GM21360 (cell line): Measurements from ENCODE around the gene HLA-DQA1.
"Not testable (repeated sequence)": the region's sequence is repeated elsewhere in the genome, so short reads cannot be mapped to it uniquely, and the experiment has no call there.

ENCODE experiments used
- ATAC-seq: cut with Tn5 transposase; IDR thresholded peaks from one replicate; pipeline ENCODE4 v1.9.1; 2021; ENCODE audit warnings: mild to moderate bottlenecking, moderate library complexity; ENCODE audit not compliant: unreplicated experiment

HLA-DQA1 gene

DNA sequence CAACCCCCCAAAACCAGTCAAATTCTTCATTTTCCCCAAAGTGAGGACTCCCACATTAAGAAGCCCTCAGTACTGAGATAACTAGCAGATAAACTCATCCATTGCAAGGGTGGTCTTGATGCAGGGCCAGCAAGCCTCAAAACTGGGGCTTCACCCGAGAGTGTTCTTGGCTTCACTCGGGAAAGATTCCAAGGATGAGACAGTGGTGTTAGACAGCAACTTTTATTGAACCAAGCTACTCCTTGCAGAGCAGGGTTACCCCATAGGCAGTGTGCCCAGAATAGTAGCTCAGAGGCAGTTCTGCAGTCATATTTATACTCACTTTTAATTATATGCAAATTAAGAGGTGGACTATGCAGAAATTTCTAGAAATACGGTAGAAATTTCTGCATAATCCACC, 15.8 kb upstream of the HLA-DQA1 start:
- no peak for ATAC-seq

DNA sequence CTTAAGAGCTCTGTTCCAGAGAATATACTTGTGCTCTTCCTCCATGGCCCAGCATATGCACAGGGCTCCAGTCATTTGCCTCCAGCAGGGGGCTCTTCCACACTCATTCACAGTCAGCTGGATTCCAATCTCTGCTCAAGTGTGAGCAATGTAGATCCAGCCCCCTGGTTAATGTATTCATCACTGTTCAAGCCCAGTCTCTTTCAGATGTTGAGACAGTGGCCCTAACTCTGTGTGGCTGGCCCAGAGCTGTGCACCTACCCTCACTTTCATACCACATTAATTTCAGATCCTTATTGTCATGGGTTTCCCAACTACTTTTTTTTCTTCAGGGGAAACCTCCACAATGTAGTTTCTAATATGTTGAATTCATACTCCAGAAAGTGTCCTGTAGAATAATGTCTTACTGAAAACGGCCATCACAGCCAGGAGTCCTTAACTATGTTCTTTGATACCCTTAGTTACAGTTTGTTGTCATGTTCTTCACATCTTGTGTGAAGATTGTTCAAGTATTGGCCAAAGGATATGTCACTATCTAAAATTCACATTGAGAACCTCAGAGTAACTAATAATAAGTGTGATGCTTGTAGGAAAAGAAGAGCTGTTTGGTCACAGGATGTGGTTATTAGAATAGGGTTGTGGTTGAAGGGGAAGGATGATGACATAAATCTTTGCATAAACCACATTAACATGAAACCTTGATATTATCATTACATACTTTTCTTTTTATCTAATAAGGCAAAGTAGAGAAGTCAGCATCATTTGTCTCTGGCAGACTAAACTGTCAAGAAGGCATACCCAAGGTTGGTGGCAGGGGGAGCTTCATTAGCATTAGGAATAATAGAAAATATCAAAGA, 14.4 kb upstream of the HLA-DQA1 start:
- peak; percentile 53 for ATAC-seq

DNA sequence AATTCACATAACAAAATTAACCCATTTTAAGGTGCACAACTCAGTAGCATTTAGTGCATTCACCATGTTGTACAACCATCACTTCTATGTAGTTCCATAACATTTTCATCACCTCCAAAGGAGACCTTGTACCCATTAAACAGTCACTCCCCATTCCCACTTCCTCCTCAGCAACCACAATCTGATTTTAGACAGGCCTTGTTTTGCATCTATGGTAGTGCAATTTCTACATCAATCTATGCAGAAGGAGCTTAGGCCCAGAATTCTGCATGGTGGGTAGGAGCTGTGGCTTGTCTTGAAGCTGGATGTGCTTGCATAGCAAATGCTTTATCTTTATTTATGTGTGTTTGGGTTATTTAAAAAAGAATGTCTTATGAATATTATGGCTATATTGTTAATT, 13.5 kb upstream of the HLA-DQA1 start:
- ATAC-seq: no peak

DNA sequence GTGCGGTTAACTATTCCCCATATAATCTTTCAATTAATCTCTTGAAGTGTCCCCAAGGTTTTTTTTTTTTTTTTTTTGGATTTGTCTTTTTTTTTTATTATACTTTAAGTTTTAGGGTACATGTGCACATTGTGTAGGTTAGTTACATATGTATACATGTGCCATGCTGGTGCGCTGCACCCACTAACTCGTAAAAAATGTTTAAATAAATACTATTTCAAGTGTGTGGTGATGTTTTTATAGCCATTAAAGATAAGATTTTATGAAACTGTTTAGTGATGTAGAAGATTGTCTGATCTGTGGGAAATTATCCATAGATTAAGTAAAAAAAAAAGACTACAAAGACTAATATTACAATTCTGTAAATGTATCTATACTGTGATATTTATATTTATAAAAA, 12.6 kb upstream of the HLA-DQA1 start:
- ATAC-seq: no peak

DNA sequence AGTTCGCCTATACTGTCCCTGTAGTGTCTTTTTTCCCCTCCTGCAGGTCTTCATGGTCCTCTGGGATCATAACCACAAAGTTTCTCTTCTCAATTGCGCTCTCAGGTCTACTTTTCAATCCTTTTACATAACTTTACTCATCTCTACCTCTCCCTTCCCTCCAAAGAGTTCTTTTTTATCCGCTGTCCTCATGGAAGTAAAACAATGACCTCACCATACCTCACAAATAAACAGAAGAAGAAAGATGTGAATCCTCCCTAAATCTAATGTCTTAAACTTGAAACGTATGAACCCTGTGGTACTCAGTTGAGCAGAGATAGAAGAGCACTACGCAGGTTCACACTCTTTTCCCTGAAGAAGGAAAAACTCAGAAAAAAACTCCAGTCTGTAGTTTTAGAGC, 12.1 kb upstream of the HLA-DQA1 start:
- no peak for ATAC-seq

DNA sequence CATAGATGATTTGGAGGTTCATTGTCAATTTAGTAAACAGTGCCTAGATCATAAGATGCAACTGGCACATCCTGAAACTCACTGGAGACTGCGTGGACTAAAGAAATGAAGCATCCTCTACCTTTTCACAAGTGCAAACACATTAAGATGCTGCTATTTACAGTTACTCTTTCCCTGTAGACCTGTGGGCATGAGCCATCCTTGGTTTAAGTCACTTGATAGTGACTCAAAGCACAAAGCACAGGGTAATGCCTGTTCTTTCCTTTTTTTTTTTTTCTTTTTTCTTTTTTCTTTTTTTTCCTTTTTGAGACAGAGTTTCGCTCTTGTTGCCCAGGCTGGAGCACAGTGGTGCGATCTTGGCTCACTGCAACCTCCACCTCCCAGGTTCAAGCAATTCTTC, 10.0 kb upstream of the HLA-DQA1 start:
- no peak for ATAC-seq

DNA sequence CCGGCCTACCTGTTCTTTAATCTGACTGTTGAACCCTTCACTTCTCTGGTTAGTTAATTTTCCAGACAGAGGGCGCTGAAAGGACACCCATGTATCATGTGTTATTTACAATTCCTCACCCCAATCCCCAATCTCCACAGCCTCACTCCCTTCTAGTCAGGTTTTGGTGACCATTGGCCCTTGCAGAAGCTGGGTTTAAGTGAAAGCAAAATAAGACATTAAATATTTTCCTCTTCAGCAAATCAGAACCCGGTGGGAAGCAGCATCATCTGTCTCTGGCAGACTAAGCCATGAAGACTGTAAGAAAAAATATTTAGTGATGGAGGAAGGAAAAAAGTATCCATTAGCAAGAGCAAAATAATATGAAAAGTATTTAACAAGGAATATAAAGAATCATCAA, 9.4 kb upstream of the HLA-DQA1 start:
- no peak for ATAC-seq

DNA sequence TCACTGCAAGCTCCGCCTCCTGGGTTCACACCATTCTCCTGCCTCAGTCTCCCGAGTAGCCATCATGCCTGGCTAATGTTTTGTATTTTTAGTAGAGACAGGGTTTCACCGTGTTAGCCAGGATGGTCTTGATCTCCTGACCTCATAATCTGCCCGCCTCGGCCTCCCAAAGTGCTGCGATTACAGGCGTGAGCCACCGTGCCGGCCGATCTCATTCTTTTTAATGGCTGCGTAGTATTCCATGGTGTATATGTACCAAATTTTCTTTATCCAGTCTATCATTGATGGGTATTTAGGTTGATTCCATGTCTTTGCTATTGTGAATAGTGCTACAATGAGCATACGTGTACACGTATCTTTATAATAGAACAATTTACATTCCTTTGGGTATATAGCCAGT, 7.4 kb upstream of the HLA-DQA1 start:
- not testable (repeated sequence) for ATAC-seq

DNA sequence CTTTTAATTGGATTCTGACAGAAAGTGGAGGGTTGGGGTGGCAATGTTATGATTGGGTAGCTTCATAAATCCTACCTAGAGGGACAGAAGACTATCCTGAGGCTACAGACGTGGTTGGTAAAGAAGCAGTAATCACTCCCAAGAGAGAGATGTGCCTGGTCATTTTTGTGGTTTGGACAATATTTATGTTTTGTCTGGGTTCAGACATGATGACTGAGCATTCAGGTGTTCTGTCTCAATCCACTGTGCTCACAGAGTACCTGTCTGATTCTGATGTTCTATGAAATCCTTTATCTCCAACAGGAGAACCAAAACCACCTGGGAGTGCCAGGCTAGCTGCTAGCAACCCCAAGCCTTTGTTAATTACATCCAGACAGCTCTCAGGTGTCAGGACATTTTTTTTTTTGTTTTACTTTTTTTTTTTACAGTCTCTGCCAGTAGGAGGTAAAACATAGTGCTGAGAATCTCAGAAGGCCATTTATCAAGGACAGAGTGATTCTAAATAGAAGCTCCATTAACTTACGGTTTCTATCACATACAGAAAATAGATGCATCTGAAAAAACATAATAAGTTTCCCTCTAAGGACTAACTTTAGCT, 1.6 kb upstream of the HLA-DQA1 start:
- no peak for ATAC-seq

DNA sequence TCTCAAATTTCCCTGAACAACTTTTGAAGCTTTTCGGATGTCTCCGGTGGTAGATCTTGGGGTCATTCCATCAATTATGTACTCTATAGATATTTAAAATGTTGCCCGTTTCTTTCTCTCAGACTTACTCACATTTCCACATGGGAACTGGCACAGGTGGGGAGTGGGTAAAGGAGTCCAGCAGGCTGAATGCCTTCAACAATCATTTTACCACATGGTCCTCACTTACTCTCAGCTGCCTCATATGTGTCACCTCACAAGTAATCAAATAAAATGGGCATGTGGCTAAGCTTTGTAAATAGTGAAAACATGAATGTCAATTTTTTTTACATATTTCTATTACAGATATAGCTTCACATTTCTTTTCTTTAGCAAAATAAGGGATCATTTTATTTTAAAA, 677 bp downstream of the HLA-DQA1 start:
- ATAC-seq: no peak

DNA sequence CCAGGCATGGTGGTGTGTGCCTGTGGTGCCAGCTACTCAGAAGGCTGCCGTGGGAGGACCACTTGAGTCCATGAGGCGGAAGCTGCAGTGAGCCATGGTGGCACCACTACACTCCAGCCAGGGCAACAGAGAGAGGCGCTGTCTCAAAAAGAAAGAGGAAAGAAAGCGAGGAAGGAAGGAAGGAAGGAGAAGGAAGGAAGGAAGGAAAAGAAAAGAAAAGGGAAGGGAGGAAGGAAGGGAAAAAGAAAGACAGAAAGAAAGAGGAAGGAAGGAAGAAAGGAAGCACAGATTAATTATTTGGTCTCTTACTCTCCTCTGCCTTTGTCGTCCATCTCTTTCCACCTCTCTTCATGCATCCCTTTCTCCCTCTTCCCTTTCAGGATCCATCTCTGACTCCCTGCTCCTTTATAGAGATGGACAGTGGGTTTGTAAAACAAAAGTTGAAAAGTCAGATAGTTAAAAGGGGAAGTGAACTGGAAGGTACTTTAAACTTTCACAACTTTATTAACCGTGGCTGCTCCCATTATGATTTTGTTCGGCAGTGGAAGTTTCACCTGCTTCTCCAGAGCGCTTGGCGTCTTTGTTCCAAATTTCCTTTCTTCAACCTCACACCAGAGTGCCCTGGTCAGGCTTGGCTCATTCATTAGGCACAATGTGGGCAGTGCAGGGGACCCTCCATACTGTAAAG, 1.5 kb downstream of the HLA-DQA1 start:
- no peak for ATAC-seq

DNA sequence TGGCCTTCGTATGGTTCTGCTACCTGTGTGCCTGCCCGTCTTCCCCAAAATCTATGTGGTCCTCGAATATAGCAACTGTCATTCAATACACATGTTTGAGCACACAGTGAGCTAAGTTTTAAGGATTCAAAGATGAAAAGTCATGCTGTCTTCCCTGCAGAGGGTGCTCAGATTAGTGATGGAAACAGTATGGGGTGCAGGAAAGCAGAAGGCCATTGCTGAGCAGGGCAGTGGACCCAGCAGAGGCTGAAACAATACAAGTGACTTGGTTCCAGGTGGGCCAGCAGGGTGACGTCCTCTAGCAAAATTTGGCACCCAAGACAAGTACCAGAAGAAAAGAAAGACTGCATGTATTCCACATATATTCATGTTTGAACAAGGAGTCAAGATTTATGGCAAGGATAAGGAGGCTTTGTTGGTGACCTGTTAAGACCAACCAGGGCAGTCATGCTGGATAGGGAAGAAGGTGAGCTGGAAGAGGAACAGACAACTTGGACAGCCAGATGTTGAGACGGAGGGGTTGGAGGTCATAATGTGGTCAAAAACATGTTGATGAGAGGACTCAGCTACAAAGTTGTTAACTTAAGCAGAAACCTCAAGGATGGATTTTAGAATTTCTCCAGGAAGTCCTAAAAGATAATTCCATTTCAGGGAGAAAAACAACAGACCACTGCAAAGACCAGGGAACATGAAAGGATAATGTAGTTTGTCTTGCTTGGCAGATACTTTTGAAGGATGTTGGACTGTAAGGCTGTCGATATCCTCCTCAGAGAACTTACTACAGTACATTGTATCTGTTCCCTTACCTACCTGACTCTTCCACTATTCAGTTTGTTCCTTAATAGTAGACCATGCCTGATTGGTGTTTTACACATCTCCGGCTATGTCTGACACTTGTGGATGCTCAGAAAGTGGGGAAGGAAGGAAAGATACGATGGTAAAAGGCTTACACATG, 2.5 kb downstream of the HLA-DQA1 start:
- no peak for ATAC-seq

DNA sequence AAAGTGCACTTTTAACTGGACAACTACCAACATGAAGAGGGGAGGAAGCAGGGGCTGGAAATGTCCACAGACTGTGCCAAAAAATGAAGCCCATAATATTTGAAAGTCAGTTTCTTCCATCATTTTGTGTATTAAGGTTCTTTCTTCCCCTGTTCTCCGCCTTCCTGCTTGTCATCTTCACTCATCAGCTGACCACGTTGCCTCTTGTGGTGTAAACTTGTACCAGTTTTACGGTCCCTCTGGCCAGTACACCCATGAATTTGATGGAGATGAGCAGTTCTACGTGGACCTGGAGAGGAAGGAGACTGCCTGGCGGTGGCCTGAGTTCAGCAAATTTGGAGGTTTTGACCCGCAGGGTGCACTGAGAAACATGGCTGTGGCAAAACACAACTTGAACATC, 3.9 kb downstream of the HLA-DQA1 start:
- ATAC-seq: no peak

DNA sequence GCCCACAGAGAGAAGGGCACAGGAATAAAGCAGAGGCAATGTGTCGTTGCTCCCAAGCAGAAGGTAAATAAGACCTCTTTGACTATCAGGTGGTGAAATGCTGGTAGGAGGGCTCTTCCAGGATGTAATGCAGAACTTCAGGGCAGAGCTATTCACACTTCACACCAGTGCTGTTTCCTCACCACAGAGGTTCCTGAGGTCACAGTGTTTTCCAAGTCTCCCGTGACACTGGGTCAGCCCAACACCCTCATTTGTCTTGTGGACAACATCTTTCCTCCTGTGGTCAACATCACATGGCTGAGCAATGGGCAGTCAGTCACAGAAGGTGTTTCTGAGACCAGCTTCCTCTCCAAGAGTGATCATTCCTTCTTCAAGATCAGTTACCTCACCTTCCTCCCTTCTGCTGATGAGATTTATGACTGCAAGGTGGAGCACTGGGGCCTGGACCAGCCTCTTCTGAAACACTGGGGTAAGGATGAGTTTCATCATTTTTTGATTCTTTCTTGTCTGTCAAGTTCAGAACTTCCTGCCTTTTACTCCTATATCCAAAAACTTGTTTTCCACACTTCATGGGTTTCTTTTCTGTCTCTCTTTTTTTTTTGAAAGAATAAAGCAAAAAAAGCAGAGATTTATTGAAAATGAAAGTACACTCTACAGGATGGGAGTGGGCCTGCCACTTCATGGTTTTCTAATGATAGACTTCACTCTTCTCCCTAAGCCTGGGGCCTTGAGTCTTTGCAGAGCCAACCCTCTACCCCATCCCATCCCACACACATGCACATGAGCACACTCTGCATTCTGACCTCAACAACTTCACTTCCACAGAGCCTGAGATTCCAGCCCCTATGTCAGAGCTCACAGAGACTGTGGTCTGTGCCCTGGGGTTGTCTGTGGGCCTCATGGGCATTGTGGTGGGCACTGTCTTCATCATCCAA, 4.8 kb downstream of the HLA-DQA1 start:
- ATAC-seq: not testable (repeated sequence)

DNA sequence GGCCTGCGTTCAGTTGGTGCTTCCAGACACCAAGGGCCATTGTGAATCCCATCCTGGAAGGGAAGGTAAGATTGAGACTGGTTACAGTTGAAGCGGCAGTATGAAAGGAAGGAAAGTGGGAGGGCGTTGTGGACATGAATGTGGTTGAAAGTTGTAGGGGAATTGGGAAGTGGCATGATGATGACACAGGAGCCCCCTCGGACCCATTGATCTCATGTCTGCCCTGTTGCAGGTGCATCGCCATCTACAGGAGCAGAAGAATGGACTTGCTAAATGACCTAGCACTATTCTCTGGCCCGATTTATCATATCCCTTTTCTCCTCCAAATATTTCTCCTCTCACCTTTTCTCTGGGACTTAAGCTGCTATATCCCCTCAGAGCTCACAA, 5.5 kb downstream of the HLA-DQA1 start:
- ATAC-seq: no peak

DNA sequence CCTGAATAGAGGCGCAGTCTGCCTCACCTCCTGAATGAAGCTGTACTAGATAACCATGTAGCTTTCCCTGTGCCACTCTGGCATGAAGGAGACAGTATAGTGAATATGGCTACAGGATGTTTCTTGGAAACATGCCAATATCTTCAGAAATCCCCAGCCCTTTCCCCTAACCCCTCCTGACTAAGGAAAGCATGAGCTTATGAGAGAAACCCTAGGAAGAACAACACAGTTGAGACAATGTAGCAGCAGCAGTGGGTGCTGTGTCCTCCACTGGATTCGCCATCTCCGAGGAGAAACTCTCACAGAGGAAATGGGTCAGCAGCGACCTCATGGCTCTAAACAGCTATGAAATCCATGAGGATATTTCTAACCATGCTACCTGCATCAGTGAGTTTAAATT, 6.7 kb downstream of the HLA-DQA1 start:
- ATAC-seq: no peak

DNA sequence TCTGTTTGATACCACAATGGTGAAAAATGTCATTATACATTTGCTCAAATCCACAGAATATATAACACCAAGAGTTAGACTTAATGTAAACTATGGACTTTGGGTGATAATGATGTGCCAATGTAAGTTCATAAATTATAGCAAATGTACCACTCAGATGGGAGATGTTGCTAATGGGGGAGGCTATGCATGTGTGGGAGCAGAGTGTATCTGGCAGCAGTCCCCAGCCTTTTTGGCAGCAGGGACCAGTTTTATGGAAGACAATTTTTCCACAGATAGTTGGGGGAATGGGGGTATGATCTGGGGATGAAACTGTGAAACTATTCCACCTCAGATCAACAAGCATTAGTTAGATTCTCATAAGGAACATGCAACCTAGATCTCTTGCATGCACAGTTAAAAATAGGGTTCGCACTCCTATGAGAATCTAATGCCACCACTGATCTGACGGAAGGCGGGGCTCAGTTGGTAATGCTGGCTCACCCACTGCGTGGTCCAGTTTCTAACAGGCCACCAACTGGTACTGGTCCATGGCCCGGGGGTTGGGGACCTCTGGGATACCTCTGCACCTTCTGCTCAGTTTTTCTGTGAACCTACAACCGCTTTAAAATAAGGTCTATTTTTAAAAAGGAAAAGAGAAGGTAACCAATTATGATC, 8.0 kb downstream of the HLA-DQA1 start:
- ATAC-seq: no peak

DNA sequence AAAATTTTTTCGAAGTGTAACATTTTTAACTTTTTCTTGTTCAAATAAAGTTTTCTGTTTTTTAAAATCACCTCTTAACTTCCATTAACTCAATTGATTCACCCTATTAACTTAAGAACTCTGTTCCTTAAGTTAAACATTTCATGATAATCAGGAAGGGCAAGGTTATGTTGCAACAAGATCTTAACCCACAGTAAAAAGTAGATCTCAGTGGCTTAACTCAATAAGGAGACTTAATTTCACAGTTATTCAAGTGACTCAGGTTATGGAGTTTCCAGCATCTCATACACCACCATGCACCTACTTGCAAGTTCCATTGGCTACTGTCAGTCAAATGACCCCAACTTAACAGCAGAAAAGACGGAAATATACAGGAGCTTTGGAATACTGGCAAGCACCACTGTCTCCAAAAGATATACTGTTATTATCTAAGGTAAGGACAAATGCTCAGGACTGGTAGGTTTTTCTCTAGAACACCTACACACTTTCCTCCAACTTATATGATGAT, 18.1 kb downstream of the HLA-DQA1 start:
- ATAC-seq: no peak

DNA sequence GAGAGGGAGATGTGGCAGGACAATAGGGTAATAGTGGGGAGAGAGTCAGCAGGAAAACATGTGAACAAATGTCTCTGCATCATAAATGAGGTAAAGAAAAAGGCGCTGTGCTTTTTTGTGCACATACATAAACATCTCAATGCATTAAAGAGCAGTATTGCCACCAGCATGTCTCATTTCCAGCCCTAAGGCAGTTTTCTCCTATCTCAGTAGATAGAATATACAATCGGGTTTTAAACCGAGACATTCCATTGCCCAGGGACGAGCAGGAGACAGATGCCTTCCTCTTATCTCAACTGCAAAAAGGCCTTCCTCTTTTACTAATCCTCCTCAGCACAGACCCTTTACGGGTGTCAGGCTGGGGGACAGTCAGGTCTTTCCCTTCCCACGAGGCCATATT, 20.1 kb downstream of the HLA-DQA1 start:
- ATAC-seq: not testable (repeated sequence)
